Neuronal stem cell (in vitro differentiated cells): ENCODE measurements around the gene MYO1C.
"Not testable (repeated sequence)": the region's sequence is repeated elsewhere in the genome, so short reads cannot be mapped to it uniquely, and the experiment has no call there.

Source experiments
- DNase-seq: peaks from one replicate; pipeline ENCODE4 v3.0.0-alpha.2; 2013; ENCODE audit warnings: low spot score
- H2AFZ ChIP-seq: one replicate; pipeline ENCODE4 v1.6.1; 2013; ENCODE audit warnings: mild to moderate bottlenecking, low read length, inconsistent platforms
- H2AK5ac ChIP-seq: 2 replicates; pipeline ENCODE4 v1.6.1; 2013; ENCODE audit warnings: low read depth, mild to moderate bottlenecking, inconsistent platforms, low read length, moderate library complexity, mixed read lengths
- H2BK120ac ChIP-seq: 2 replicates; pipeline ENCODE4 v1.6.1; 2013; ENCODE audit warnings: low read depth, mild to moderate bottlenecking, inconsistent platforms, low read length, moderate library complexity, mixed read lengths
- H2BK12ac ChIP-seq: one replicate; pipeline ENCODE4 v1.6.1; 2013; ENCODE audit warnings: low read length, inconsistent platforms
- H2BK15ac ChIP-seq: 2 replicates; pipeline ENCODE4 v1.6.1; 2013; ENCODE audit warnings: mild to moderate bottlenecking, low read length, inconsistent platforms, mixed read lengths
- H2BK5ac ChIP-seq: one replicate; pipeline ENCODE4 v1.6.1; 2013; ENCODE audit warnings: inconsistent platforms, mild to moderate bottlenecking, low read length, moderate library complexity
- H3K14ac ChIP-seq: one replicate; pipeline ENCODE4 v1.6.1; 2013; ENCODE audit warnings: low read length, inconsistent platforms
- H3K18ac ChIP-seq: 2 replicates; pipeline ENCODE4 v1.6.1; 2013; ENCODE audit warnings: low read length, inconsistent platforms
- H3K23ac ChIP-seq: 2 replicates; pipeline ENCODE4 v1.6.1; 2013; ENCODE audit warnings: low read depth, mild to moderate bottlenecking, mixed read lengths, low read length, inconsistent platforms; ENCODE audit not compliant: poor library complexity
- H3K27ac ChIP-seq: replicated peaks from 3 replicates; pipeline ENCODE4 v1.5.1; 2013; ENCODE audit warnings: low read length, inconsistent platforms
- H3K27me3 ChIP-seq, 3 experiments: 2 replicates each; pipeline ENCODE4 v1.6.1; 2013; ENCODE audit warnings: low read length in 3 of 3, mild to moderate bottlenecking in 2 of 3, inconsistent platforms in 1 of 3, low read depth in 1 of 3, mixed read lengths in 1 of 3, moderate library complexity in 1 of 3; ENCODE audit not compliant: control insufficient read depth in 3 of 3, insufficient read depth in 3 of 3
- H3K36me3 ChIP-seq, 2 donors: replicated peaks in 1 of 2; 2 replicates each; pipeline ENCODE4 v1.6.1; 2013; ENCODE audit warnings: low read length in 2 of 2; ENCODE audit not compliant: control insufficient read depth in 2 of 2, insufficient read depth in 2 of 2
- H3K4ac ChIP-seq: 2 replicates; pipeline ENCODE4 v1.6.1; 2013; ENCODE audit warnings: inconsistent platforms, mild to moderate bottlenecking, low read length, moderate library complexity
- H3K4me1 ChIP-seq, 2 donors: 1 replicate in 1 of 2; 2 replicates in 1 of 2; pipeline ENCODE4 v1.6.1; 2013; ENCODE audit warnings: low read length in 2 of 2, low read depth in 1 of 2; ENCODE audit not compliant: control insufficient read depth in 2 of 2, insufficient read depth in 1 of 2
- H3K4me2 ChIP-seq: one replicate; pipeline ENCODE4 v1.6.1; 2013; ENCODE audit warnings: mild to moderate bottlenecking, low read length, inconsistent platforms; ENCODE audit not compliant: insufficient read depth, poor library complexity, severe bottlenecking
- H3K4me3 ChIP-seq, 2 donors: 2 replicates each; pipeline ENCODE4 v1.5.1; 2013; ENCODE audit warnings: low read length in 2 of 2, mild to moderate bottlenecking in 2 of 2, inconsistent platforms in 1 of 2, moderate library complexity in 1 of 2
- H3K79me1 ChIP-seq: one replicate; pipeline ENCODE4 v1.6.1; 2013; ENCODE audit warnings: low read depth, mild to moderate bottlenecking, inconsistent platforms, low read length, moderate library complexity
- H3K9ac ChIP-seq: one replicate; pipeline ENCODE4 v1.6.1; 2013; ENCODE audit warnings: mild to moderate bottlenecking, low read depth, low read length, inconsistent platforms; ENCODE audit not compliant: poor library complexity
- H3K9me3 ChIP-seq, 2 donors: replicated peaks in 1 of 2; 2 replicates each; pipeline versions ENCODE3 to v1.6.1; 2013; ENCODE audit warnings: low read length in 2 of 2, mild to moderate bottlenecking in 2 of 2, inconsistent platforms in 1 of 2, low read depth in 1 of 2, mixed read lengths in 1 of 2, moderate library complexity in 1 of 2; ENCODE audit not compliant: control insufficient read depth in 2 of 2, insufficient read depth in 1 of 2
- H4K8ac ChIP-seq: one replicate; pipeline ENCODE4 v1.6.1; 2013; ENCODE audit warnings: low read depth, mild to moderate bottlenecking, inconsistent platforms, low read length, moderate library complexity
- H4K91ac ChIP-seq: one replicate; pipeline ENCODE4 v1.6.1; 2013; ENCODE audit warnings: low read length, low read depth, mild to moderate bottlenecking, inconsistent platforms; ENCODE audit not compliant: poor library complexity
- WGBS, 2 donors: extraction: QIAGEN DNeasy Blood & Tissue Kit; methylation state at CpG; one replicate each; pipeline ENCODE4 v1.1.7; 2013; ENCODE audit warnings: missing lambda C conversion rate in 2 of 2, mixed read lengths in 1 of 2; ENCODE audit not compliant: insufficient read length in 2 of 2, insufficient replicate concordance in 1 of 2; ENCODE audit errors: extremely low coverage in 2 of 2; 5-methylcytosine and 5-hydroxymethylcytosine counted together

The MYO1C gene

GRCh38 chr17:1450261-1450660 lies 42.2 kb downstream of the MYO1C start:
- not testable (repeated sequence) for H4K91ac ChIP-seq, DNase-seq, H3K27ac ChIP-seq, H3K4ac ChIP-seq, H3K27me3 ChIP-seq, H3K23ac ChIP-seq, H2BK5ac ChIP-seq, H4K8ac ChIP-seq, H3K9me3 ChIP-seq, H2BK12ac ChIP-seq, H3K4me3 ChIP-seq, H2BK120ac ChIP-seq, H2AFZ ChIP-seq, H3K18ac ChIP-seq, H3K4me2 ChIP-seq, H3K4me1 ChIP-seq, H3K9ac ChIP-seq, H2BK15ac ChIP-seq, H3K14ac ChIP-seq, H2AK5ac ChIP-seq, H3K79me1 ChIP-seq
- no CpG with 5 or more reads among the region's 21 CpGs for WGBS, 2 donors
- H3K36me3 ChIP-seq, result peaks cover 4 to 61% of the 10 kb centered on the region in 2 donors

GRCh38 chr17:1449412-1449967 lies 43.0 kb downstream of the MYO1C start:
- Histone ChIP-seq H2BK12ac (no peak overlapping the region), H3K27me3 (no peaks in the 10 kb centered on the region), H3K4me2 (no peak overlapping the region), H3K36me3 (peaks cover 4 to 61% of the 10 kb centered on the region in 2 donors), H3K4ac (no peak overlapping the region), H2BK5ac (no peak overlapping the region), H2AK5ac (no peak overlapping the region), H3K9ac (no peak overlapping the region), H3K4me3 (no peak overlapping the region), H2AFZ (no peak overlapping the region), H3K14ac (no peak overlapping the region), H3K27ac (no peak overlapping the region), H3K18ac (no peak overlapping the region), H3K23ac (no peak overlapping the region), H4K91ac (no peak overlapping the region), H3K4me1 (peaks cover 0 to under 1% of the 10 kb centered on the region in 2 donors), H2BK15ac (no peak overlapping the region), H2BK120ac (no peak overlapping the region), H3K79me1 (peaks cover 11% of the 10 kb centered on the region), H3K9me3 (peaks cover 2 to 3% of the 10 kb centered on the region in 2 donors), H4K8ac (no peak overlapping the region)
- DNase-seq, result no peak
- WGBS, 2 donors, result no CpG with 5 or more reads among the region's 5 CpGs

- H3K14ac ChIP-seq, result no peak overlapping the region
- H3K4me2 ChIP-seq, result no peak overlapping the region
- peaks cover 4 to 49% of the 10 kb centered on the region in 2 donors for H3K36me3 ChIP-seq
- no peak overlapping the region for H3K9ac ChIP-seq
- peaks cover 16% of the 10 kb centered on the region for H3K79me1 ChIP-seq
- H3K4me1 ChIP-seq, result no peaks in the 10 kb centered on the region
- no peak overlapping the region for H3K23ac ChIP-seq
- no peak overlapping the region for H4K91ac ChIP-seq
- H2BK120ac ChIP-seq, result no peak overlapping the region
- WGBS, 2 donors, result no CpG with 5 or more reads among the region's 7 CpGs
- H4K8ac ChIP-seq, result no peak overlapping the region
- H2AFZ ChIP-seq, result no peak overlapping the region
- H3K4ac ChIP-seq, result no peak overlapping the region
- H3K27ac ChIP-seq, result no peak overlapping the region
- H3K9me3 ChIP-seq, result peaks cover 2 to 3% of the 10 kb centered on the region in 2 donors
- no peaks in the 10 kb centered on the region for H3K27me3 ChIP-seq
- no peak overlapping the region for H3K18ac ChIP-seq
- H2AK5ac ChIP-seq, result no peak overlapping the region
- H2BK12ac ChIP-seq, result no peak overlapping the region
- no peak for DNase-seq
- H3K4me3 ChIP-seq, result no peak overlapping the region
- H2BK15ac ChIP-seq, result no peak overlapping the region
- no peak overlapping the region for H2BK5ac ChIP-seq
Measured at GRCh38 chr17:1447052-1447451, 45.4 kb downstream of the MYO1C start.

- Histone ChIP-seq H2BK5ac (no peak overlapping the region), H3K4me1 (no peaks in the 10 kb centered on the region), H3K18ac (no peak overlapping the region), H3K14ac (no peak overlapping the region), H2BK12ac (no peak overlapping the region), H3K36me3 (peaks cover 4 to 44% of the 10 kb centered on the region in 2 donors), H2BK120ac (no peak overlapping the region), H3K79me1 (peaks cover 17% of the 10 kb centered on the region), H3K4me3 (no peak overlapping the region), H3K9ac (no peak overlapping the region), H4K91ac (no peak overlapping the region), H3K23ac (no peak overlapping the region), H3K27me3 (no peaks in the 10 kb centered on the region), H3K4me2 (no peak overlapping the region), H2BK15ac (no peak overlapping the region), H2AK5ac (no peak overlapping the region), H3K9me3 (peaks cover 2 to 3% of the 10 kb centered on the region in 2 donors), H2AFZ (no peak overlapping the region), H3K4ac (no peak overlapping the region), H4K8ac (no peak overlapping the region), H3K27ac (no peak overlapping the region)
- DNase-seq, result no peak
- WGBS, 2 donors, result no CpG with 5 or more reads among the region's 12 CpGs
Measured at GRCh38 chr17:1446201-1446600, 46.3 kb downstream of the MYO1C start.
